Epithelial cell of proximal tubule (primary cell): ENCODE data around the gene SLC25A42. TPM values are rescaled to one million over a fixed set of nuclear protein-coding genes. Genes with fewer than 3 reads are reported as not detected.

ENCODE experiments used
- DNase-seq: peaks from one replicate; pipeline ENCODE4 v3.0.0-alpha.2; 2011; ENCODE audit warnings: low read depth
- H3K4me3 ChIP-seq: 2 replicates; pipeline ENCODE4 v1.5.1; 2011; ENCODE audit warnings: low read depth, mild to moderate bottlenecking, low read length
- CTCF ChIP-seq: conservative IDR thresholded peaks from 2 replicates; pipeline ENCODE4 v1.5.1; 2012; ENCODE audit warnings: low read depth, mild to moderate bottlenecking, low read length
- total RNA-seq: library from RNA; depleted of rRNA; stranded (reverse); fragments of >200 nt; gene quantifications from 2 replicates; pipeline ENCODE4 v1.2.3, GENCODE V29; 2015

SLC25A42 gene
- total RNA-seq, 1 donor from 2014 or later = 2.9 TPM

DNA sequence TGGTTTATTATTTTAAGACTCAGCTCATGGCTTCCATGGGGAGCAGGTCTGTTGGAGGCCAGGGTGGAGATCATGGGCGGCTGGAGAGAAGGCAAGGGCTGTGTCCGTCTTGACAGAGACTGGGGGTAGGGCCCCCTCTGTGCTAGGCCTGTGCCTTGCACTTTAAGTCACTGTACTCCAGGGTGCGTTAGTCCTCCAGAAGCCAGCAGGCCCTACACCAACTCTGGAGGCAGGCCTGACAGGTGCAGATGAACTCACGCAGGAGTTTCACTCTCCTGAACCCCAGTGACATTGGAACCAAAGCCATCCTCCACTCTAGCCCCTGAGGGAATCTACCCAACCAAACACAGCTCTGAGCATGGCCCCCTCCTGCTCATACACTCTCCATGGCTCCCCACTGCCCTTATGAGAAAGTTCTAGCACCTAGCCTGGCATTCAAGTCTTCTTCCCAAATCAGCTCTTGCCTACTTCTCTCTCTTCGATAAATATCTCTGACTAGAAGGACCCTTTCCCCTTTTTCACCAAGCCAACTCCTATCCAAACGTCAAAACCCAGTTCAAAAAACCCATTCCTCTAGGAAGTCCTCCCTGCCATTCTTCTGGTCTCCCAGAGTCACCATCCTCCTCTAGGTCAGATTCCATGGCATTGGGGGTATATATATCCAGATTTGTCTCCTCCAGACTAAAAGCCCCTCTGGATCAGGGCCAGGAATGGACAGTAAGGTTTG lies 91.1 kb downstream of the SLC25A42 start:
- no peak for DNase-seq
- TF ChIP-seq CTCF = no peak
- no peak overlapping the region for H3K4me3 ChIP-seq

DNA sequence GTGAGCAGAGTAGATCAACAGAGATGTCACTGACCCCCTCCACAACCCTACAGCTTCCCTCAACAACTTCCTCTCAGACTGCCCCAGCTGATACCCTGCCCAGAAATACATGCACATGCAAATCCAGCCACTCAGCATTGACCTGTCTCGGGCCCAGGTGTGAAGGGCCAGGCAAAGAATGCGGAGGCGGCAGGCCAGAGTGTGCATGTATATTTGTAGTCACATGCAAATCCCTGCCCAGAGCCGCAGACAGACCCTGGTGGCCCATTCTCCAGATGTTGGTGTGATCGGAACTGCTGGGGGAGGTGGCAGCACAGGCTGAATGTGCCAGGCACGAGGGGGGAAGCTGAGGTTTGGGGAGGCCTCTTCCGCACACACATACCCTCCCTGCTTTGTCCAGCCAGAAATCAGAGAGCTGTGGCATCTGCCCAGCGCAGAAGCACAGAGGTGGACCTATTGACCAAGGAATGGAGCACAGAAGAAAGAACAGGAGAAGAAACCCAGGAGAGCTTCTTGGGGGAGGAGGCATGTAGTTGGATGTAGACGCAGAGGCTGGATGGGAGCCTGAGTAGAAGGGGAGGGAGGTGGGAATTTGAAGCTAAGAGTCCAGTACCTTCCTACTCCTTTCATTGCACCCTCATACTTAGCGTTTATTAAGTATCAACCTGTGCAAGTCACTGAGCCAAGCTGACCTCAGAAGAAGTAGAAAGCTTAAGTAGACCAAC lies 91.9 kb downstream of the SLC25A42 start:
- DNase-seq = no peak
- H3K4me3 ChIP-seq = no peak overlapping the region
- TF ChIP-seq CTCF = no peak

DNA sequence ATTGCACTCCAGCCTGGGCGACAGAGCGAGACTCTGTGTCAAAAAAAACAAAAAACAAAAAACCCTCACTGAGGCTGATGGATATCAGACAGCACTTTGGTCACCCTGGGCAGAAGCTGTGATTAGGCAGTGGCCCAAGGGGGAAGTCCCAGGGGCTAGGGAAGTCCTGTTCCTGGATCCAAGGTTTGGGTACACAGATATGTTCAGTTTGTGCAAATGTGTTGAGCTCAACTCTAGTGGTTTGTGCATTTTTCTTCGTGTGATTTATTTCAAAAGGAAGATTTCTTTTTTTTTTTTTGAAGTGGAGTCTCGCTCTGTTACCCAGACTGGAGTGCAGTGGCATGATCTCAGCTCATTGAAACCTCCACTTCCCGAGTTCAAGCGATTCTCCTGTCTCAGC lies 94.0 kb downstream of the SLC25A42 start:
- TF ChIP-seq CTCF = no peak
- no peak for DNase-seq
- no peak overlapping the region for H3K4me3 ChIP-seq

DNA sequence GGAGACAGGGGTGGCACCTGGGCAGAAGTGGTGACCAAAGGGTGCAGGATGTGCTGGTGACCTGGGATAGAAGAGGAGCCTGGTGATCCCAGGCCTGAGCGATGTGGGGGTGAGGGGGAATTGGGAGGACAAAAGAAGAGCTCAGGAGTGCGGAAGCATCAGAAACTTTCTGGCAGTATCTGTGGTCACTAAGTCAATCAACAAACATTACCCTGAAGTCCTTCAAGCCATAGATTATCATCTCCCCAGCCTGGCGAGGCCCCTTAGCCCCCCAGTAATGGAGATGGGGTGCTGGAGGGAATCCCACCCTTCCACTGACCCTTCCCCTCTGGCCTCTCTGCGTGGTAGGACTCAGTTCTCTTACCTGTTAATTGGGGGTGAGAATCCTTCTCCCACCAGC lies 95.7 kb downstream of the SLC25A42 start:
- TF ChIP-seq CTCF = no peak
- no peak for DNase-seq
- no peak overlapping the region for H3K4me3 ChIP-seq

GRCh38 chr19:19160461-19161035 lies 96.8 kb downstream of the SLC25A42 start:
- H3K4me3 ChIP-seq = no peak overlapping the region
- no peak for TF ChIP-seq CTCF

GRCh38 chr19:19162495-19162894 lies 98.7 kb downstream of the SLC25A42 start:
- no peak for DNase-seq
- no peak for TF ChIP-seq CTCF
- no peak overlapping the region for H3K4me3 ChIP-seq

More at GRCh38 chr19:19160461-19161035, 96.8 kb downstream of the SLC25A42 start:
- DNase-seq = no peak

Other genes with a start within 250 kb of the SLC25A42 start
- 46.5 and 63.7 TPM in 2 replicates for gene UPF1, start 232.0 kb upstream of the SLC25A42 start, total RNA-seq
- gene CERS1, start 167.8 kb upstream of the SLC25A42 start, total RNA-seq = 0.87 and 2.0 TPM in 2 replicates
- gene COPE, start 144.6 kb upstream of the SLC25A42 start, total RNA-seq = 312 and 318 TPM in 2 replicates
- gene DDX49, start 144.3 kb upstream of the SLC25A42 start, total RNA-seq = 48.6 and 58.5 TPM in 2 replicates
- gene HOMER3, start 122.8 kb upstream of the SLC25A42 start, total RNA-seq = 85.9 and 106 TPM in 2 replicates
- 23.7 and 24.8 TPM in 2 replicates for gene SUGP2, start 30.5 kb upstream of the SLC25A42 start, total RNA-seq
- gene ARMC6, start 30.4 kb upstream of the SLC25A42 start, total RNA-seq = 48.1 and 91.2 TPM in 2 replicates
- 32.6 TPM in 2 replicates for gene TMEM161A, start 74.5 kb downstream of the SLC25A42 start, total RNA-seq
- gene MEF2B, start 106.3 kb downstream of the SLC25A42 start, total RNA-seq = not detected in 2 replicates
- gene BORCS8, start 128.2 kb downstream of the SLC25A42 start, total RNA-seq = 26.0 and 27.4 TPM in 2 replicates
- 87.5 and 95.8 TPM in 2 replicates for gene RFXANK, start 128.3 kb downstream of the SLC25A42 start, total RNA-seq
- 25.9 and 28.5 TPM in 2 replicates for gene NR2C2AP, start 139.4 kb downstream of the SLC25A42 start, total RNA-seq
- gene NCAN, start 148.0 kb downstream of the SLC25A42 start, total RNA-seq = not detected in 2 replicates
- not detected in 2 replicates for gene TM6SF2, start 209.3 kb downstream of the SLC25A42 start, total RNA-seq